ENCODE data around the gene GCLC.

Gene GCLC

GRCh38 chr6:53461696-53462095 lies 83.2 kb downstream of the GCLC start:
- no peak for TF ChIP-seq CTCF (IDR thresholded peaks at IDR 0.05)

GRCh38 chr6:53461041-53461656 lies 83.8 kb downstream of the GCLC start:
- Histone ChIP-seq H2AFZ (no peak overlapping the region), H3K27ac (no peak overlapping the region), H3K27me3 (ENCODE audit: control insufficient read depth, insufficient read depth, low read length) (no peaks in the 10 kb centered on the region), H3K4me2 (ENCODE audit: low read length) (no peak overlapping the region), H3K79me2 (no peaks in the 10 kb centered on the region), H3K4me1 (peaks cover 10% of the 10 kb centered on the region), H3K9me3 (ENCODE audit: control insufficient read depth, low read length) (no peaks in the 10 kb centered on the region), H3K36me3 (ENCODE audit: control insufficient read depth, insufficient read depth, low read length) (no peaks in the 10 kb centered on the region), H3K4me3 (ENCODE audit: low read depth, low read length) (no peak overlapping the region), H3K9ac (no peak overlapping the region)
- TF ChIP-seq CTCF (IDR thresholded peaks at IDR 0.05), result no peak

More at GRCh38 chr6:53461696-53462095, 83.2 kb downstream of the GCLC start:
- no peak overlapping the region for H3K4me3 ChIP-seq (ENCODE audit: low read depth, low read length)
- H2AFZ ChIP-seq, result no peak overlapping the region
- H3K4me2 ChIP-seq (ENCODE audit: low read length), result no peak overlapping the region
- no peaks in the 10 kb centered on the region for H3K36me3 ChIP-seq (ENCODE audit: control insufficient read depth, insufficient read depth, low read length)
- H3K27ac ChIP-seq, result no peak overlapping the region
- H3K27me3 ChIP-seq (ENCODE audit: control insufficient read depth, insufficient read depth, low read length), result no peaks in the 10 kb centered on the region
- H3K9ac ChIP-seq, result no peak overlapping the region
- H3K79me2 ChIP-seq, result no peaks in the 10 kb centered on the region
- peaks cover 10% of the 10 kb centered on the region for H3K4me1 ChIP-seq
- H3K9me3 ChIP-seq (ENCODE audit: control insufficient read depth, low read length), result no peaks in the 10 kb centered on the region

GRCh38 chr6:53458105-53458866 lies 86.6 kb downstream of the GCLC start:
- Histone ChIP-seq H3K9me3 (ENCODE audit: control insufficient read depth, low read length) (no peaks in the 10 kb centered on the region), H3K4me2 (ENCODE audit: low read length) (no peak overlapping the region), H3K9ac (no peak overlapping the region), H3K27me3 (ENCODE audit: control insufficient read depth, insufficient read depth, low read length) (no peaks in the 10 kb centered on the region), H2AFZ (no peak overlapping the region), H3K27ac (no peak overlapping the region), H3K4me3 (ENCODE audit: low read depth, low read length) (no peak overlapping the region), H3K4me1 (no peaks in the 10 kb centered on the region), H3K79me2 (no peaks in the 10 kb centered on the region), H3K36me3 (ENCODE audit: control insufficient read depth, insufficient read depth, low read length) (no peaks in the 10 kb centered on the region)
- no peak for TF ChIP-seq CTCF (IDR thresholded peaks at IDR 0.05)

- Histone ChIP-seq H3K4me1 (no peaks in the 10 kb centered on the region), H3K27ac (no peak overlapping the region), H2AFZ (no peak overlapping the region), H3K36me3 (ENCODE audit: control insufficient read depth, insufficient read depth, low read length) (no peaks in the 10 kb centered on the region), H3K4me2 (ENCODE audit: low read length) (no peak overlapping the region), H3K4me3 (ENCODE audit: low read depth, low read length) (no peak overlapping the region), H3K79me2 (no peaks in the 10 kb centered on the region), H3K9me3 (ENCODE audit: control insufficient read depth, low read length) (no peaks in the 10 kb centered on the region), H3K27me3 (ENCODE audit: control insufficient read depth, insufficient read depth, low read length) (no peaks in the 10 kb centered on the region), H3K9ac (no peak overlapping the region)
- TF ChIP-seq CTCF (IDR thresholded peaks at IDR 0.05), result no peak
Measured at GRCh38 chr6:53456809-53457208, 88.1 kb downstream of the GCLC start.
